ENCODE data around the gene PRC1.

PRC1 gene

DNA sequence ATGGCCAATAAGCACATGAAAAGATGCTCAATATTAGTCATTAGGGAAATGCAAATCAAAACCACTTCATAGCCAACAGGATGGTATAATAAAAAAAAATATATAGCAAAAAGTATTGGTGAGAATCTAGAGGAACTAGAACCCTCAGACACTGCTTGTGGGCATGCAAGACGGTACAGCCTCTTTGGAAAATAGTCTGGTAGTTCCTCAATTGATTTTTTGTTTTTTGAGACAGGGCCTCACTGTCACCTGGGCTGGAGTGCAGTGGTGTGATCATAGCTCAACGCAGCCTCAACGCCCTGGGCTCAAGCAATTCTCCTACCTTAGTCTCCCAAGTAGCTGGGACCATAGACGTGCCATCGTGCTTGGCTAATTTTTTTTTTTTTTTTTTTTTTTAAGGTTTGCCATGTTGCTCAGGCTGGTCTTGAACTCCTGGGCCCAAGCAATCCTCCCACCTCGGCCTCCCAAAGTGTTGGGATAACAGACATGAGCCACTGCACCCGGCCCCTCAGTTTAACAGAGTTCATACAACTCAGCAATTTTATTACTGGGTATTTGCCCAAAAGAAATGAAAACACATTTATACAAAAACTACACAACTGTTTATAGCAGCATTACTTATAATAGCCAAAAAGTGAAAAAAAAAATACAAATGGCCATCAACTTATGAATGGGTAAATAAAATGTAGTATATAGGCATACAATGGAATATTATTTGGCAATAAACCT lies 5.1 kb downstream of the PRC1 start:
- DNase-seq = no peak

DNA sequence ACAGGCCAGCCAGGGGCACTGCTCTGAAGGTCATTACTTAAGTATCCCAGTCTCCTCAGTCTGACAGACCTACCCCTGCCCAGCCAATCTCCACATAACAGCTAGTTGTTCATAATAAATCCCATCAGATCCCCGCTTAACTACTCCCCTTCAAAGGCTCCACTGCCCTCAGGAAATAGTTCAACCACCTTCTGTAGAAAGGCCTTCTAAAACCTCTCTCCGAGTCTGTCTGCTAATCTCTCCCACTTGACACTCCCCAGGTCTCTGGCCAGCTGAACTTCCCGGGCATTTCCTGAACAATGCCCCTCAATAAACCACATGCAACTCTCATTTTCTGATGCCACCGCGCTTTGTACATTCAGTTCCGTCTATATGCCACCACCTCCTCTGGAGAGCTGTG lies 6.0 kb downstream of the PRC1 start:
- no peak for DNase-seq

DNA sequence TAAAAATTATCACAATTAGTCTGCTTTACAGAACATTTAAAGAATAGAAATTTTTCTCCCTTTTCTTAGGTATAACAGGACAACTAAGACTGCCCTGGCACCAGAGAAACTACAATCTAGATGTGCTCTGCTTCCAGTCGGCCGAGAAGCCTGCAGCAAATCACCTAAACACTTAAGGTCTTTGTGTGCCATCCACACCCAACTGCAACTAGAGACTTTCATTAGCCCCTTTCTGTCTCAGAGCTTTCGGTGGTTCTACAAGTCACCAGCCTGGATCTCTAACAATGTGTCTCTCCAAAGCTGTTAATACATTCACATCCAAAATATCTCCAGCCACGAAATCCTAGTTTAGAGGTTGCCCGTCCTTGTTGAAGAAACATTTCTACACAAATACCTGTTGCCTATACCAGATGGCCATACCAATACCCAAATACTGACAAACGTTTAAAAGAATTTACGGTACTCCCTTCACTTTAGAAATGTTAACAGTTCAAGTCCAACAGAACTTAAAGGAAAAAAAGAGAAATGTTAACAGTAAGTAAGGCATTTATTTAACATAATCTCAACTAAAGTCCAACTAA lies 6.7 kb downstream of the PRC1 start:
- no peak for DNase-seq

DNA sequence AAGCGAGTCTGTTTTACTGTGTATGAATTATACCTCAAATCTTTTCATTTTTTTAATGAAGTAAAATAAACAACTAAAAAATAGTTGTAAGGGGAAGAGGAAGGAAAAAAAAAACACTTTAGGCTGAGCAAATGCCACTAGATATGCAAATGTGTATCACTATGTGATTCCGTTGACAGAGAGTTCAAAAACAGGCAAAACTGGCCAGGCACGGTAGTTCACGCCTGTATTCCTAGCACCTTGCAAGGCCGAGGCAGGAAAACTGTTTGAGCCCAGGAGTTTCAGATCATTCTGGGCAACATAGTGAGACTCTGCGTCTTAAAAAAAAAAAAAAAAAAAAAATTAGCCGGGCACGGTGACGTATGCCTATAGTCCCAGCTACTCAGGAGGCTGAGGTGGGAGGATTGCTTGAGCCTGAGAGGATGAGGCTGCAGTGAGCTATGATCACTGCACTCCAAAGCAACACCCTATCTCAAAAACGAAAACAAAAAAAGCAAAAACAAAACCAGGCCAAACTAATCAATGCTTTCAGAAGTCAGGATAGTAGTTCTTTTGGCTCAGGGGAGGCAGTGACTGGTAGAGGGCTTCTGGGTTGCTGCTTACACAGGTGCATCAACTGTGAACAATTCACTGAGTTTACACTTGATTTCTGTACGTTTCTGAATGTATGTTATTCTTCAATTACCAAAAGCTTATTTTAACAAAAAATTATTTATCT lies 7.4 kb downstream of the PRC1 start:
- no peak for DNase-seq

DNA sequence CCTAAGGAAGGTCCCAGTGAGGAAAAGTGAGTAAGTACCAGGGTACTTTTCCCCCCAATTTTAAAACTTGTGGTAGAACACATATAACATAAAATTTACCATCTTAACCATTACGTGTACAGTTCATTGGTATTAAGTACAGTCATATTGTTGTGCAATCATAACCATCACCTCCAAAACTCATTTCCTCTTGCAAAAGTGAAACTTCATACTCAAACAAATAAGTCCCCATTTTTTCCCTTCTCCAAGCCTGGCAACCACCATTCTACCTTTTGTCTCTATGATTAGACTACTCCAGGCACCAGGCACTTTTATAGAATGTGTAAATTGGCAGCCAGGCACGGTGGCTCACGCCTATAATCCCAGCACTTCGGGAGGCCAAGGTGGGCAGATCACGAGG lies 12.2 kb downstream of the PRC1 start:
- DNase-seq = no peak

DNA sequence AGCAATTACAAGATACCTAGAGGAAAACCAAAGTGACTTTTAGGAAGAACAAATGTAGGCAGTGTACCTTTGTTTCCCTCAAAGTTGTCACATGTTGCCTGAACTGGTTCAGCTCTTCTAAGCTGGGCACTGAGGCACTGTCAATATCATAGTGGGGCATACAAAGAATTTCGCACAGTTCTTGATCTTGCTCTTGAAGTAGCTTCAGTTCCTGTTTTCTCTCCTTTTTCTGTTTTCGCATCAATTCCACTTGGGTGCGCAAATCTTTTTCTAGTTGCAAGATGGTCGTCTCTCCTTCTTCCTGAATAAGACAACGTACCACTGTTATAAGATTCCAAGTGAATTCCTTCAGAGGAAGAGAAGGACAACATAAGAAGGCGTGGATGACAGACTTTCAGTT lies 12.7 kb downstream of the PRC1 start:
- no peak for DNase-seq

DNA sequence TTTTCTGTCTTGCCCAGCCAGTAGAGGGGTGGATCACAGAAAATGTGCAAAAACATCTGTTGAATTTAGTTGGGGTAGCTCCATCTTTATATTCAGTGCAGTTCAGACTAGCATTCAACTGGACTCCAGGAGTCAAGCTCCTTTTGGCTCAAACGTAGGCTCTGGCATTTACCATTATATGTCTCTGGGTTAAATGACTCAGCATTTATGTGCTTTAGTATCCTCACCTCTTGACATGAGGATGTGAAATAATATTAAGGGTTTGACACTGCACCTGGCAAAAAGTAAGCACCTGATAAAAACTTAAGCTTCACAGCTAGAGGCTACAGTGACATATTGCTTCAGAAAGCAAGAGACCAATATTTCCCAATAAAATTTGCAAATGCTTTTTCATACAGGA lies 14.8 kb downstream of the PRC1 start:
- no peak for DNase-seq

DNA sequence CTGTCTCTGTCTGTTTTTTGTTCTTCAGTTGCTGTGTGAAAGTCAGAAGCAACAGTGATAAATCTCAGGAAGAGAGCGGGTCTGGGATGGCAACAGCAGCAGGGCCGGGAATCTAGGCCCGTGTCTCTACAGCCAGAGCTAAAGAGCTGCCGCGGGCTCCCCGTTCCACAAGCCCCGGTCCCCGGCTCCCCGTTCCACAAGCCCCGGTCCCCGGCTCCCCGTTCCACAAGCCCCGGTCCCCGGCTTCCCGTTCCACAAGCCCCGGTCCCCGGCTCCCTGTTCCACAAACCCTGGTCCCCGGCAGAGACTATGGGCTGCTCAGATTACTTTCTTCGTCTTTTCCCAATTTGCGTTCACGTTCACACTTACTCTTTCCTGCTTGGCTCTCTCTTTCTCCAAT lies 20.1 kb downstream of the PRC1 start:
- no peak for DNase-seq

DNA sequence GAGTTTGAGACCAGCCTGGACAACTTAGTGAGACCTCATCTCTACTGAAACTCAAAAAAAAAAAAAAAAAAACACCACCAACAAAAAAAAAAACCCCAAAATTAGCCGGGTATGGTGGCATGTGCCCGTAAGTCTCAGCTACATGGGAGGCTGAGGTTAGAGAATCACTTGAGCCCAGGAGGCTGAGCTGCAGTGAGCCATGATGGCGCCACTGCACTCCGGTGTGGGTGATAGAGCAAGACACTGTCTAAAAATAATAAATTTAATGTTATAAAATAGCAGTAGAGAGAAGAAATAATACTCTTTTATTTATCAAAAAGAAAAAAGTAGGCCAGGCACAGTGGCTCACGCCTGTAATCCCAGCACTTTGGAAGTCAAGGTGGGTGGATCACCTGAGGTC lies 22.2 kb downstream of the PRC1 start:
- no peak for DNase-seq

DNA sequence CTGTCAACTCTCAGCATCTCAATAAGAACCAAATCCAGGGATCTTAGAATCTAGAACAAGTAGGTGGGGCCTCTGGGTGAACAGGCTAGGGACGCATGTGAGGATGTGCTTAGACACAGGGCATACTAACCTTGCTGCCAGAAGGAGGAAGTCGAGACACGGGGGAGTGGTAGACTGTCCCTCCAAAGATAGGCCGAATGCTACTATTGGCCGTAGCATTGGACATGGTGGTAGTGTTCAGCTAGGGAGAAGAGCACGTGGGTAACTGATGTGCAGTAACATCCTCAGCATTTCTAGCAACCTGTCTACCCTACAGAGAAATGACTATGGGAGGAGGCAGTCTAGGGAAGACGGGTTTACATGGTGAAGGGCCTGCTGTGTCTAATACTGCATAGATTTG lies 24.1 kb downstream of the PRC1 start:
- DNase-seq = no peak

DNA sequence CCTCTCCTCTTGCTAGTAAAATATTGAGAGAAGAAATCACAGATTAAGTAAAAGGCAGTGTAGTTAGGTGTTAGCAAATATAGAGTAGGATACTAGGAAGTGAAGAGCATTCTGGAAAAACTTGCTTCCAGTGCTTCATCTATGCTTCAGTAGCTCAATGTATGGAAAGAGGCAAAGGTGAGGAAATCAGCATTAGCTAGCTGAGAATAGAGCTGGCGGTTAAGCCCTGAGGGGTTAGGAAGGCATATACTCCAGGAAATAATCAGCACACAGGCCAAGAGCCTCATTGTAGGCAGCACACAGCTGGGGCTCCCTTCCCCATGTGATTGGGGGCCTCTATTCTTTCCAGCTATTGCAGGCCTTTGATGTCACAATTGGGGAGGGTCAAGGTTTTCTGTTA lies 25.9 kb downstream of the PRC1 start:
- no peak for DNase-seq

DNA sequence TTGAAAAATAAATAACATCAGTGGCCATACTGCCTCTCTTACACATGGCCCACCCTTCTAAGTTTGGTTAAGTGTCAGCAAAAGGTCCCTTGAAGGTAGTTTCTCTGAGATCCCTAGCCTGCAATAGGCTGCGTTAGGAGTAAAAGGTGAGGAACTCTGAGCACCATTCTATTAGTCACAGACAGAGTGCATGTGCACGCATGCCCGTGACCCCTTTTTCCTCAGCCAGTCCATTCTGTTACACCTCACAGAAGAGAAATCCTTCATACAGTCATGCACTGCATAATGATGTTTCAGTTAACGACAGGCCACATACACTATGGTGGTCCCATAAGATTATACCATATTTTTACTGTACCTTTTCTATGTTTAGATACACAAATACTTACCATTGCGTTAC lies 27.1 kb downstream of the PRC1 start:
- DNase-seq = no peak

DNA sequence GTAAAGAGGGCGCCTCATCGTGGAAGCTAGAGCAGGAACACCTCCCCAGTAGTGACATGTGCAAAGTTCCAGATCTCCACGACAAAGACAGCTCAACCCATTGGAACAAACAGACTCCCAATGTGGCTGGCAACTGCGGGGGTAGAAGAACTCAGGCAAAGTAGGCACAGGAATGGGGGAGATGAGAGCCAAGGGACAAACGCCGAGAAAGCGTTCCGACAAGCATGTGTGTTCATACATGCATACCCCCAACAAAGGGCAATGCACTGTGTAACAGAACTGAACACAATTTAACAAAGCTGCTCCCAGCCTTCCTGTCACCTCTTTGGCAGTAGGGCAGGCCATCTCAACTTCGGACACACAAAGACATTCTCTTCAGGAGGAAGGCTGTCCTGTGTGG lies 28.1 kb downstream of the PRC1 start:
- DNase-seq = no peak

DNA sequence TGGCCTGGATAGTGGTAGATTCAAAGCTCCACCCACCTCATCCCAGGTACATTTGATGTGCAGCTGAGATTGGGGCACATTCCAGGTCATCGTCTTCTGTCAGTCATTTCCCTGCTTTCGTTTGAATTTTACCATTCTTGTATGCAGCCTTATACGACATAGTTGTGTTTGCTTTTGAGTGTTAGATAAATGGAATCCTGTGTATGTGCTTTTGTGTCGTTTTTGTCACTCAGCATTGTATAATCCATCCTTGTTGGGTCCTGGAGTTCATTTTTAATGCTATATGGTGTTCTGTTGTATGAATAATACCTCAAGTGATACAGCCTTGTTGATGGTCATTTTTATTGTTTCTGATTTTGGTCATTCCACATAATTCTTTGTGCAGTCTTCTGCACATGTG lies 32.3 kb downstream of the PRC1 start:
- no peak for DNase-seq

DNA sequence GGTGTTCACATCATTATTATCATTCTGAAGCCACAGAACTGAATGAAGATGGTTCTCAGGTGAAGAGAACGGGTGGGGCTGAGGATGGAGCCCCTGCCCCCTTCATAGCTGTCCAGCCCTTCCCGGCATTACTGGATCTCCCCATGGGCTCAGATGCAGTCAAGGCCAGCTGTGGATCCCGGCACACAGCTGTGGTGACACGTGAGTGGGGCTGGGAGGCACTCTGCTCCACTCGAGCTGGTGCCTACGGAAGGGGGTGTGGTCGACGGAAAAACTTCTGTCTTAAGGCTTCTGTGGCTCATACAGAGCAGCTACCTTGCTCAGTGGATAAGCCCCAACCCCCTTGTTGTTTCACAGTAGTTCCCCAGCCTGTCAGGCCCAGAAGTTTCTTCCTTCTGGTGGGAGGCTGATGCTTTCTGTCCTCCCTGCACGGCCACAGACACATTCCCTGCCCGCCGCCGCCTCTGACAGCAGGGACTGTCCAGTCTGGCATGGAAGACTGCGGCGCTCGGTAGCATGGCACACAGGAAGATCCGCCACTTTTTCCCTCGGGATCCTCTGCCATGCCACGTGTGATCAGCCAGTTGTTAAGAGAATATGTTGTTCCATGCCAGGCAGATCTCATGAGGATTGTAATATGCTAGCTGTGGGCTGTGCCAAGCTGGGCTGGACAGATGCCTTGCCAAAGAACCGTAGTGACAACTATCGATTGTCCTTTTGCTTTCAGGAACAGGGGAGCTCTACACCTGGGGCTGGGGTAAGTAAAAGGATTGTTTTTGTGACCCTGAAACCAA lies 33.8 kb downstream of the PRC1 start:
- DNase-seq = no peak

DNA sequence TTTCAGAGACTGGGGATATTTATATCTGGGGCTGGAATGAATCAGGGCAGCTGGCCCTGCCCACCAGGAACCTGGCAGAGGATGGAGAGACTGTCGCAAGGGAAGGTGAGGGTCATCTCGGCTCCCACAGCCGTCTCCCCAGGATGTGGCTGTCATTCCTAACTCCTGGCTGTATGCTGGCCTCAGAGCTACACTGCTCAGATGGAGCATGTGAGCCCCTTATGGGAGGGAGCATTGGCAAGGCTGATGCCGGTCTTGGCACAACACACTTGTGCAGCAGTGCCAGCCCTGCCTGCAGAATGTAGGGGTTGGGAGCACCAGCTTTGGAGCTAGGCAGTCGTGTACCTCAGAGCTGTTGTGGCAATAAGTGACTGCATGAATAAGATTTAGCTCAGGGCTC lies 34.4 kb downstream of the PRC1 start:
- no peak for DNase-seq

DNA sequence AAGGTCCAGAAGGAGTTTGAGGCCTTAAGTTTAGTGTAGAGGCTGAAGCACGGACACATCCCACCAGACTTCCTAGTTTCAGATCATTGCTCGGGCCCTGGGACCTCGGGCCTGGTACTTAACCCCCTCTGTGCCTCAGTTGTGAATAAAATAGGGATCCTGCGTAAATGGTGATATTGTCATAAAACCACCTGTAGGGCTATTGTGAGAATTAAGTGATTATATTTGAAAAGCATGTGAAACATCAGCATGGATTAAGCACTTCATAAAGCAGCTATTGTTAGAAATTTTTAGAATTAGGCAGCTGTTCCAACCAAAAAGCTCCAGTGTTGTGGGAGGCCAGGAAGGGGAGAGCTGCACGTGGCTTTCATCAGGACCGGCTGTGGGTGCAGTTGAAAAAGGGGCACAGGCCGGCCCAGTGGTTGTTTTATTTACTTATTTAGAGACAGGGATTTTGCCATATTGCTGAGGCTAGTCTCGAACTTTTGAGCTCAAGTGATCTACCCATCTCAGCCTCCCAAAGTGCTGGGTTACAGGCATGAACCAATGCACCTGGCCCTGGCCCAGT lies 35.2 kb downstream of the PRC1 start:
- no peak for DNase-seq

DNA sequence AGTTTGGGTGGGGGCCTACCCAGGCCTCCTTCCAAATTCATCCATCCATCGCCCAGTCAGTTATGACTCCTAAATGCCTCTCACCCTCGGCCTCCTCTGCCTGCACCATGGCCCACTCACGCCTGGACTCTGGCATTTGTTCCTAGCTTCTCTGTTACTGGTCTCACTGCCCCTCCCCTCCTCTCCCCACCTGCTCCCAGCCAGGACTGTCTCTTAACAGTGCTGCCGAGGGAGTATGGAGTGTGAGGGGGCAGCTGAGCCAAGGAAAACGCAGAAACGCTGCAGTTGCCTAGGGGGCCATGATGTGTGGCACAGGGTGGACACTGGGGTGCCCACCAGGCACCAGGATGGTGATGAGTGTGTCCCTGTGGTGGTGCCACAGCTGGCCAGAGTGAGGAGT lies 36.5 kb downstream of the PRC1 start:
- DNase-seq = no peak

DNA sequence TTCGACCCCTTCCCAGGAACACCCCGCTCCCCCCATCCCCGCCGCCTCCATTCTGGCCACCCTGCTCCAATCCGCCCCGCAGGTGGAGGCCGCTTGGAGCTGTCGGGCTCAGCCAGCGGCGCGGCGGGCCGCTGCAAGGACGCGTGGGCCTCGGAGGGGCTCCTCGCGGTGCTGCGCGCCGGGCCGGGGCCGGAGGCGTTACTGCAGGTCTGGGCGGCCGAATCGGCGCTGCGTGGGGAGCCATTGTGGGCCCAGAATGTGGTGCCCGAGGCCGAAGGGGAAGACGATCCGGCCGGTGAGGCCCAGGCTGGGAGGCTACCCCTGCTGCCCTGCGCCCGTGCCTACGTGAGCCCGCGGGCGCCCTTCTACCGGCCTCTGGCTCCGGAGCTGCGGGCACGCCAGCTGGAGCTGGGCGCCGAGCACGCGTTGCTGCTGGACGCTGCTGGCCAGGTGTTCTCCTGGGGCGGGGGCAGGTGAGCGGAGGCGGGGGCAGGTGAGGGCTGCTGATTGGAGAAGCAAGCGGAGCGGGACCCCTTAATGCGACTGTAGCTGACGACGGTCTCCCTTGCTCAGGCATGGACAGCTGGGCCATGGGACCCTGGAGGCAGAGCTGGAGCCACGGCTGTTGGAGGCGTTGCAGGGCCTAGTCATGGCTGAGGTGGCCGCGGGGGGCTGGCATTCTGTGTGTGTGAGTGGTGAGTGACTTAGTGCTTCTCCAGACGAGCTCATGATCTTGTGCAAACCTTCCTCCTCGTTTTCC lies 37.1 kb downstream of the PRC1 start:
- DNase-seq = no peak

DNA sequence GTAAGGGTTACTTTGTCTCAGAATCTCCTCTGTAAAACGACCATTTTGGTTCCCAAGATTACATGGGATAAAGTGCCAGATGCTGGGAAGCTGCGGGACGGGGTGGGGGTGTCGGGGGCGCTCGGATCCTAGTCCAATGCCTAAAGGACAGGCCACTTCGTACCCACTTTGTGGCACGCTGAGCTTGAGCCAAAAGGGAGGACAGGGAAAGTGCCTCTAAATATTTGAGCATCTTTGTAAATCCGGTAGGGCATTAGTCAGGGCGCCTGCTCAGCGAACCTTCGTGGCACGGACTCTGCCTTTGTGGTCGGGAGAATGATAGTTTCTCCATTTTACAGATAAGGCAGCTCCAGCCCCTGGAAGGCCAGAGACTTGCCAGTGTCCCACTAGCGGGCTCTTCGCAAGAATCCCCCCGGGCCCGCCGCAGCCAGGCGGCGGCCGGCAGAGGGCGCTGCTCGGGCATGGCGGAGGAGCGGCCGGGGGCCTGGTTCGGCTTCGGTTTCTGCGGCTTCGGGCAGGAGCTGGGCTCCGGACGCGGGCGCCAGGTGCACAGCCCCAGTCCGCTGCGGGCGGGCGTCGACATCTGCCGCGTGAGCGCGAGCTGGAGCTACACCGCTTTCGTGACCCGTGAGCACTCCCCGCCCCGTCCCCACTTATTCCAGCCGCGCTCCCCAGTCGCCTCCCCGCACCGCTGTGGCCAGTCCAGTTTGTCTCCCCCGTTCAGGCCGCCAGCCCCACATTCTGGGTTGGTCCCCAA lies 37.9 kb downstream of the PRC1 start:
- peak; percentile 37 for DNase-seq

DNA sequence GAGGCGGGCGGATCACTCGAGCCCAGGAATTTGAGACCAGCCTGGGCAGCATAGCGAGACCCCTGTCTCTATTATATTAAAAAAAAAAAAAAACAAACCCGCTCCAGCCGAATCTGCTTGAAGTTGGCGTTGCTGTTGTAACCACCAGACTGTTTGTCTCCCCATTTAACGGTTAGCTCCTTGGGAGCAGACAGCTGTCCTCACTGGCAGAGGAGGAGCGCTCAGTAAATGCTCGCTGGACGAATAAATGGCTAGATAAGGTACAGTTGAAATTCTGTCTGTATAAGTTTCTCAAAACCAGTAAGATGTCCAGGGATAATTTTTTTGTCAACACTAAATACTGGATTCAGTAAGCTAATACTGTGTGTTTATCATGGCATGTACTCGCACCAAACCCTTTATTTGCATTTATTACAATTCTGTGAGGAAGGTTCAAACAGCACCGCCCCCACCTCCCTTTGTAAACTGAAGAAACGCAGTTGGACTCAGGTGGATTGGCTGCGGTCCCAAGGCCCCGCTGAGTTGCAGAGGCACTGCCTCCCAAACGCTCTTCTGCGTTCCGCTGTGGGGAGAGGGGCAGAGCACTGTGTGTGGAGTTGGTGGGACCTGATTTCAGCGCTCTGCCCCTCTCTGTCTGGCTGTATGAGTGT lies 38.6 kb downstream of the PRC1 start:
- DNase-seq = no peak
